GM23338 (cell line): ENCODE results near the gene TEDC2. TPM values are rescaled to one million over a fixed set of nuclear protein-coding genes. Genes with fewer than 3 reads are reported as not detected.

Experiments
- ATAC-seq: fragments of 200-7000 bp; cut with Tn5 transposase; 3 replicates; pipeline ENCODE4 v1.9.1; 2020
- DNase-seq: peaks from one replicate; pipeline ENCODE4 v3.0.0-alpha.2; 2015; ENCODE audit warnings: low spot score
- H2AFZ ChIP-seq: fragments of 200-600 bp; sonication (generic); 2 replicates; pipeline ENCODE4 v1.8.0; 2016; ENCODE audit warnings: antibody characterized with exemption, mild to moderate bottlenecking, moderate library complexity
- H3F3A ChIP-seq: fragments of 200-600 bp; sonication (generic); replicated peaks from 2 replicates; pipeline ENCODE4 v1.8.0; 2017; ENCODE audit warnings: antibody characterized with exemption, mixed run types, low read depth
- H3K27ac ChIP-seq: fragments of 200-600 bp; sonication (generic); 2 replicates; pipeline ENCODE4 v1.6.1; 2016; ENCODE audit warnings: low read depth
- H3K27me3 ChIP-seq: fragments of 200-600 bp; sonication (generic); 2 replicates; pipeline ENCODE4 v1.8.0; 2016; ENCODE audit warnings: mild to moderate bottlenecking, mixed run types, moderate library complexity; ENCODE audit not compliant: insufficient read depth
- H3K36me3 ChIP-seq: fragments of 200-600 bp; sonication (generic); 2 replicates; pipeline ENCODE4 v1.8.0; 2016; ENCODE audit warnings: mild to moderate bottlenecking; ENCODE audit not compliant: insufficient read depth
- H3K4me1 ChIP-seq: fragments of 200-600 bp; sonication (generic); 2 replicates; pipeline ENCODE4 v1.8.0; 2016; ENCODE audit warnings: mild to moderate bottlenecking, moderate library complexity; ENCODE audit not compliant: insufficient read depth
- H3K4me2 ChIP-seq: fragments of 200-600 bp; sonication (generic); 2 replicates; pipeline ENCODE4 v1.7.1; 2017; ENCODE audit warnings: mixed run types
- H3K4me3 ChIP-seq: fragments of 200-600 bp; sonication (generic); 2 replicates; pipeline ENCODE4 v1.6.1; 2016; ENCODE audit warnings: mixed run types
- H3K79me2 ChIP-seq: fragments of 200-600 bp; sonication (generic); replicated peaks from 2 replicates; pipeline ENCODE4 v1.8.0; 2017; ENCODE audit warnings: mild to moderate bottlenecking; ENCODE audit not compliant: insufficient read depth
- H3K9me2 ChIP-seq: fragments of 200-600 bp; sonication (generic); 2 replicates; pipeline ENCODE4 v1.8.0; 2017; ENCODE audit not compliant: insufficient read depth
- H4K20me1 ChIP-seq: fragments of 200-600 bp; sonication (generic); replicated peaks from 2 replicates; pipeline ENCODE4 v1.8.0; 2017; ENCODE audit warnings: mild to moderate bottlenecking; ENCODE audit not compliant: insufficient read depth
- H3K27ac Mint-ChIP-seq: 2 replicates; pipeline ENCODE4 v1.8.0; 2020; ENCODE audit warnings: inconsistent platforms, mild to moderate bottlenecking, moderate library complexity, mixed read lengths
- H3K27me3 Mint-ChIP-seq: 3 replicates; pipeline ENCODE4 v1.8.0; 2022; ENCODE audit warnings: low read depth, mild to moderate bottlenecking, moderate library complexity, mixed read lengths, inconsistent platforms; ENCODE audit not compliant: insufficient read depth, poor library complexity
- H3K36me3 Mint-ChIP-seq: 3 replicates; pipeline ENCODE4 v1.8.0; 2021; ENCODE audit warnings: low read depth, mild to moderate bottlenecking, inconsistent platforms, moderate library complexity, mixed read lengths
- H3K4me1 Mint-ChIP-seq: 3 replicates; pipeline ENCODE4 v1.8.0; 2020; ENCODE audit warnings: mild to moderate bottlenecking, inconsistent platforms, mixed read lengths
- H3K4me3 Mint-ChIP-seq: 3 replicates; pipeline ENCODE4 v1.8.0; 2021; ENCODE audit warnings: moderate library complexity, mild to moderate bottlenecking, inconsistent platforms, mixed read lengths
- H3K9me3 Mint-ChIP-seq: 3 replicates; pipeline ENCODE4 v1.8.0; 2020; ENCODE audit warnings: moderate library complexity, mild to moderate bottlenecking, inconsistent platforms, mixed read lengths
- CREB1 ChIP-seq: fragments of 250-450 bp; sonication (Bioruptor Pico); IDR thresholded peaks from 2 replicates; pipeline ENCODE4 v1.5.0; 2020; ENCODE audit warnings: low read depth, mild to moderate bottlenecking, moderate library complexity
- CTCF ChIP-seq, 2 experiments: fragments of 200-600 bp in 1 of 2; sonication (generic) in 1 of 2; conservative IDR thresholded peaks; 2 replicates each; pipeline versions ENCODE4 v1.5.1 to v1.6.1; 2016 to 2017; ENCODE audit warnings: antibody characterized with exemption in 2 of 2, low read depth in 2 of 2, mild to moderate bottlenecking in 2 of 2, moderate library complexity in 1 of 2
- ETS1 ChIP-seq: IDR thresholded peaks from 2 replicates; pipeline ENCODE4 v1.6.1; 2016; ENCODE audit warnings: antibody characterized with exemption
- EZH2 ChIP-seq: fragments of 200-600 bp; sonication (generic); IDR thresholded peaks from one replicate; pipeline ENCODE4 v1.8.0; 2017; ENCODE audit warnings: antibody characterized with exemption, mild to moderate bottlenecking, low read depth; ENCODE audit not compliant: unreplicated experiment
- EZH2phosphoT487 ChIP-seq: fragments of 200-600 bp; sonication (generic); IDR thresholded peaks from one replicate; pipeline ENCODE4 v1.8.1; 2018; ENCODE audit warnings: antibody characterized with exemption; ENCODE audit not compliant: unreplicated experiment
- JUNB ChIP-seq: IDR thresholded peaks from one replicate; pipeline ENCODE4 v1.6.1; 2016; ENCODE audit warnings: antibody characterized with exemption; ENCODE audit not compliant: unreplicated experiment
- POLR2AphosphoS5 ChIP-seq: IDR thresholded peaks from 2 replicates; pipeline ENCODE4 v1.6.1; 2016; ENCODE audit warnings: antibody characterized with exemption, low read depth
- REST ChIP-seq: IDR thresholded peaks from one replicate; pipeline ENCODE4 v1.6.1; 2018; ENCODE audit warnings: antibody characterized with exemption; ENCODE audit not compliant: unreplicated experiment
- STAT1 ChIP-seq: IDR thresholded peaks from one replicate; pipeline ENCODE4 v1.6.1; 2016; ENCODE audit warnings: antibody characterized with exemption; ENCODE audit not compliant: unreplicated experiment
- ZNF331 ChIP-seq: fragments of 250-450 bp; sonication (Bioruptor Pico); IDR thresholded peaks from 2 replicates; pipeline ENCODE4 v1.5.0; 2020; ENCODE audit warnings: low read depth, mild to moderate bottlenecking, moderate library complexity
- polyA plus RNA-seq: library from polyadenylated mRNA; unstranded; fragments of >200 nt; fragmentation: Nextera tagmentation; extraction: Ambion mirVana; gene quantifications from 2 replicates; pipeline ENCODE4 v1.2.1, GENCODE V29; 2016
- total RNA-seq: library from RNA; depleted of rRNA; stranded (reverse); fragments of >200 nt; shearing (Covaris generic); gene quantifications from 2 replicates; pipeline ENCODE4 v1.2.3, GENCODE V29; 2014

TEDC2 gene
- total and polyA plus RNA-seq, 2 experiments from 2014 or later = 50.6 to 98.9 TPM

GRCh38 chr16:2497116-2497630 lies 37.3 kb downstream of the TEDC2 start:
- no peak overlapping the region for H3K4me3 ChIP-seq
- no peaks in the 10 kb centered on the region for H3K27me3 ChIP-seq
- Mint-ChIP-seq H3K9me3 (no peaks in the 10 kb centered on the region), H3K4me3 (no peak overlapping the region), H3K27me3 (no peaks in the 10 kb centered on the region), H3K27ac (no peak overlapping the region), H3K36me3 (peaks cover 8% of the 10 kb centered on the region; the same call in 2 of the 3 replicates), H3K4me1 (peaks cover 5% of the 10 kb centered on the region; the same call in 2 of the 3 replicates)
- no peak for ATAC-seq
- H3F3A ChIP-seq = no peaks in the 10 kb centered on the region
- TF ChIP-seq ZNF331 (CRISPR knock-in tag) (no peak), JUNB (no peak), CTCF (conservative IDR thresholded peaks at IDR 0.05; ENCODE audit: low read depth in 2 of 2) (no peak), REST (no peak), ETS1 (no peak), CREB1 (CRISPR knock-in tag) (no peak), EZH2phosphoT487 (no peak), POLR2AphosphoS5 (no peak), STAT1 (no peak), EZH2 (no peak)
- H3K27ac ChIP-seq = no peak overlapping the region
- no peak overlapping the region for H2AFZ ChIP-seq
- H3K4me1 ChIP-seq = peaks cover 7% of the 10 kb centered on the region; the same call in 1 of the 2 replicates
- no peaks in the 10 kb centered on the region; the same call in 1 of the 2 replicates for H4K20me1 ChIP-seq
- H3K36me3 ChIP-seq = no peaks in the 10 kb centered on the region
- H3K79me2 ChIP-seq = no peaks in the 10 kb centered on the region
- H3K9me2 ChIP-seq = no peaks in the 10 kb centered on the region
- DNase-seq = no peak
- no peak overlapping the region for H3K4me2 ChIP-seq
